GM12874 (cell line): ENCODE measurements around the gene FAM81A.

Experiments
- TF ChIP-seq, protein P1 (sequence below): IDR thresholded peaks from 2 replicates; pipeline ENCODE4 v1.5.1; 2011; ENCODE audit warnings: low read depth, mild to moderate bottlenecking, control low read depth, low read length, moderate library complexity; ENCODE audit not compliant: insufficient read depth

Gene FAM81A

GRCh38 chr15:59437817-59438624 is at the start of gene FAM81A:
Gene FAM81A, plus strand, starts transcription at chr15:59438186. Its CDS starts 20,441 bp downstream, at chr15:59458627.
- TF ChIP-seq, protein P1, sequence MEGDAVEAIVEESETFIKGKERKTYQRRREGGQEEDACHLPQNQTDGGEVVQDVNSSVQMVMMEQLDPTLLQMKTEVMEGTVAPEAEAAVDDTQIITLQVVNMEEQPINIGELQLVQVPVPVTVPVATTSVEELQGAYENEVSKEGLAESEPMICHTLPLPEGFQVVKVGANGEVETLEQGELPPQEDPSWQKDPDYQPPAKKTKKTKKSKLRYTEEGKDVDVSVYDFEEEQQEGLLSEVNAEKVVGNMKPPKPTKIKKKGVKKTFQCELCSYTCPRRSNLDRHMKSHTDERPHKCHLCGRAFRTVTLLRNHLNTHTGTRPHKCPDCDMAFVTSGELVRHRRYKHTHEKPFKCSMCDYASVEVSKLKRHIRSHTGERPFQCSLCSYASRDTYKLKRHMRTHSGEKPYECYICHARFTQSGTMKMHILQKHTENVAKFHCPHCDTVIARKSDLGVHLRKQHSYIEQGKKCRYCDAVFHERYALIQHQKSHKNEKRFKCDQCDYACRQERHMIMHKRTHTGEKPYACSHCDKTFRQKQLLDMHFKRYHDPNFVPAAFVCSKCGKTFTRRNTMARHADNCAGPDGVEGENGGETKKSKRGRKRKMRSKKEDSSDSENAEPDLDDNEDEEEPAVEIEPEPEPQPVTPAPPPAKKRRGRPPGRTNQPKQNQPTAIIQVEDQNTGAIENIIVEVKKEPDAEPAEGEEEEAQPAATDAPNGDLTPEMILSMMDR = no peak

DNA sequence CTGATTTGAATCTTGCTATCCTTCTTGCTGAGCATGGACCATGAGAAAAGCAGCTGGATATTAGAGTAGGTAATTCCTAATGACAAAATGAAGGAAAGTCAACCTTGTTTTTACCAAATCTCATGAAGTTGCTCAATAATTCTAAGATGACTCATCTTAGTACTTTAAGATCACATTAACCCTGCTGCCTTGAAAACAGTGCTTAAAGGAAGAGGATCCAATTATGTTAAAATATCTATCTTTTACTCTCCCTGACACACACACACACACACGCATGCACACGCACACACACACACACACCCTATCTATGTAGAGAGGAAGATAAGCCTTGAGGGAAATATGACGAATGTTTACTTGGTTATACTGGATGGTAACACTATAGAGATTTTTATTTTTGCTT is 49.3 kb upstream of the FAM81A start:
- TF ChIP-seq, protein P1 = no peak

- TF ChIP-seq, protein P1 = no peak
These were observed 45.7 kb upstream of the FAM81A start for GRCh38 chr15:59392299-59392698.

DNA sequence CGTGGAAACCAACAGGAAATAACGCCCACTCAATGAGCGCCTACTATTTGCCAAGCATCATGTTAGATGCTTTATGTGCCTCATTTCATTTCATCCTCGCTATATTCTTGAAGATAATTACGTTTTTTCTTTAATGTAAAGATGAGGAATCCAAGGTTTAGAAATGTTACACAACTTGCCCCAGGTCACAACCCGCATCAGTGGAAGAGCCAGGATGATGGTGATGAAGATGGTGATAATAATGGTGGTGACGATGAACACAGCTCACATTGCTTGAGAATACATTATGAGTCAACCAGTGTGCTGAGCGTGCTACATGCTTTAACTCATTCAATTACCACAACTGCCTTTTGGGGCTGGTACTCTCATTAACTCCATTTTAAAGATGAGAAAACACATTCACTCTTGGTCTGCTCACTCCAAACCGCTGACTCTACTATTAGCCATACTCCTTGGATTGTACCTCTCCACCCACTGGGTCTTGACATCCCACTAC is 43.8 kb upstream of the FAM81A start:
- TF ChIP-seq, protein P1 = no peak

GRCh38 chr15:59396211-59396610 is 41.8 kb upstream of the FAM81A start:
- TF ChIP-seq, protein P1 = no peak

GRCh38 chr15:59396679-59397078 is 41.3 kb upstream of the FAM81A start:
- TF ChIP-seq, protein P1 = no peak

- TF ChIP-seq, protein P1 = no peak
These were observed 39.8 kb upstream of the FAM81A start for GRCh38 chr15:59398220-59398619.
